NCI-H187 treated with DMSO at 0.1 percent for 48 hours (cell line): ENCODE results near the gene GGT1.
"Not testable (repeated sequence)": the region's sequence is repeated elsewhere in the genome, so short reads cannot be mapped to it uniquely, and the experiment has no call there.

ENCODE experiments used
- DNase-seq: peaks from one replicate; lab custom pipeline; 2025; lab: John Stamatoyannopoulos, UW

GGT1 gene

GRCh38 chr22:24642307-24642706 lies 39.3 kb downstream of the GGT1 start:
- DNase-seq, result not testable (repeated sequence)

DNA sequence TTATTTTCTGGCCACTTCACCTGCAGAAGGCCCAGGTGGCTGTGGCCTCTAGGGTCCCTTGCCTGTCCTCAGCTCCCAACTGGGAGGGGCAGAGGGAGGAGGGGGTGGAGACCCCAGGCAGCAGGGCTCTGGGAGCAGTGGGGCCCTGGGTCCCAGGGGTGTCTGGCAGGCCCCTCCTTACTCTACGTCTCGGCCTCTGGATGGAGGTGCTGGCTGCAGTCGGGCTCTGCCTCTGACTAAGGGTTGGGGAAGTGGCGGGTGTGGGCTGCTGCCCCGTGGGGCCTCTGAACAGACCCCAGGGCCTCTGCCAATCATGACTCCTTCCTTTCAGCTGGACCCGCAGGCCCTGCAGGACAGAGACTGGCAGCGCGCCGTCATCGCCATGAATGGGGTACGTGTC lies 41.4 kb downstream of the GGT1 start:
- not testable (repeated sequence) for DNase-seq

DNA sequence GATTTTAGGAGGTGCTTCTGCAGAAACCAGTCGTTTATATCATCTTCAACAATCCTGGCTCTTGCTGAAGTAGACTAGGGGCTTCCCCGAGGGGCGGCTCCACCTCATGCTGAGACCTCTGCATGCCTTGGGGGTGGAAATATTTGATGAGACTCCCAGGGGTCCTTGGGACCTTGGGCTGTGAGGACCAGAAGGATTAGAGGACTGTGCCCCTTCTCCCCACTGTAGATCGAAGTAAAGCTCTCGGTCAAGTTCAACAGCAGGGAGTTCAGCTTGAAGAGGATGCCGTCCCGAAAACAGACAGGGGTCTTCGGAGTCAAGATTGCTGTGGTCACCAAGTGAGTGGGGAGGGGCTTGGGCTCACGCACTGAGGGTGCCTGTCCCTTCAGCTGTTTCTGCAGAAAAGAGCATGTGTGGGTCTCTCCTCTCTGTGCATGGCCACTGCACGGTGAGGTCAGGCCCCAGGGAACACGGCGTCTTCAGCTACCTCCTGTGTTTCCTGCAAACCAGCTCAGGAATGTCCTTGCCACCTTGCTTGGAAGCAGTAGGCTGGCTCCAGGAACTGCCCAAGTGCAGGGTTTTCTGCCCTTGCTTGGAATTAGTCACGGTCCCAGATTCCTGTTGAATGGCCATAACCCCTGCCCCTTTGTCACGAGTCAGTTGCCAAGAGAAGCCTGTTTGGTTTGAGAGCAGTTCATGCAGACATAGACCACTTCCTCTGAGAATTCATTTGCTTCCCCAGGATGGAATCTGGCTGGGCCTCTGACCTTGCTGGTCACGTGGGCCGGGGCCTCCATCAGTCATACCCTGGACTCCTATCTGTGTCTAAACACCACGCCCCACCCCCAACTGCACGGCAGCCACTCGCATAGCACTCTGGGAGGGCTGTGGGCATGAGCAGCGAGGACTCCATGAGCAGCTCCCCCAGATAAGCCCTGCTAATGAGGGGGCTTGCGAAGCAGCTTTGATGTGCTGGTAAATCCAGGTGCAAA lies 42.7 kb downstream of the GGT1 start:
- not testable (repeated sequence) for DNase-seq

GRCh38 chr22:24646756-24647155 lies 43.8 kb downstream of the GGT1 start:
- not testable (repeated sequence) for DNase-seq

- DNase-seq, result not testable (repeated sequence)
Observed at GRCh38 chr22:24649371-24649770, 46.4 kb downstream of the GGT1 start.

GRCh38 chr22:24650884-24651283 lies 47.9 kb downstream of the GGT1 start:
- DNase-seq, result not testable (repeated sequence)

DNA sequence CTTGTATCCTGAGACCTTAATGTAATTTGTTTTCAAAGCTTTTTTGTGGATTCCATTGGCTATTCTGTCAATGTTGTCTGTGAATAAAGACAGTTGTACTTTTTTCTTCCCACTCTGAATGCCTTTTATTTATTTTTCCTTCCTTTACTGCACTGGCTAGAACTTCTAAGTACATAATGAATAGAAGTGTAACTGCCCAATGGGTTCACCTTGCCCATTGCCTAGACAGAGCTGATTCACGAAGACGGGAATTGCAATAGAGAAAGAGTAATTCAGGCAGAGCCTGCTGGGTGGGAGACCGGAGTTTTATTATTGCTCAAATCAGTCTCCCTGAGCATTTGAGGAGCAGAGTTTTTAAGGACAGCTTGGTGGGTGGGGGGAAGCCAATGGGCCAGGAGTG lies 62.4 kb downstream of the GGT1 start:
- DNase-seq, result not testable (repeated sequence)

DNA sequence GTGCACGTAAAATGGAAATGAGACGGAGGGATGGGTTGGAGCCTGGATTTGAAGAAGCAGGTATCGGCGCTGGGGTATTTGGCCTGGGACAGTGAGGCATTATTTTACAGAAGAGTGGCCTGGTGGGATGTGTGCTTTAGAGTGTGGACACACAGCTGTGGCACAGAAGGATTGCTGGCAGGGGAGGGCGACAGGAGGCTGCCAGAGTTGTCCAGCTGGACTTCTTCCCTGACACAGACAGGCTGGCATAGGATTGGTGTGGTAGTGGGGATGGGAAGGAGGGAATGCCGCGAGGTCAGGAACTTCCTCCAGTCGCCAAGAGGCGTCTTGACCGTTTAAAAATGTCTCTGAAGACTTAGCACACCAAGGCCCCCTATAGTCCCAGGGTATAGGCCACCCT lies 64.9 kb downstream of the GGT1 start:
- DNase-seq, result not testable (repeated sequence)

DNA sequence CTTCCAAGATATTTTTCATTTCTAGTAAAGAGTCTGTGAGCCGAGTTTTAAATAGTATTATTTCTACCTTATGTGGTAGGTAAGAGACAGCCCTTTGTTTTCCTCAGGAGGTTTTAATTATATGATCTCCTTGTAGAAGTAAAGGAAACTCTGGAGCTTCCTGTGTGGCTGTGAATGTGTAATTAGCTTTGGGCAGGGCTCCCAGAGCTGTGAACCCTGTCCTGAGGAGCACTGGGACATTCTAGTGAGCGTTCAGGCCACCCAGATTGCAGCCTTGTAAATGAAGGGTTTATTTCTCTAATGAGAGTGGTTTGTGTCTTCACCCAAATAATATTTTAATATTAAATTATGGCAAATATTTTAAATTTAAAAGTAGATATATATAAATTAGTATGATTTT lies 69.5 kb downstream of the GGT1 start:
- DNase-seq, result not testable (repeated sequence)
